HG03520 (cell line): ENCODE measurements around the gene HDAC9.
A peak's percentile ranks its signal among the peaks of the same experiment; 100 is the strongest.

Experiments used
- ATAC-seq: cut with Tn5 transposase; IDR thresholded peaks from one replicate; pipeline ENCODE4 v1.9.1; 2021; ENCODE audit warnings: mild to moderate bottlenecking, moderate library complexity; ENCODE audit not compliant: unreplicated experiment

The HDAC9 gene

GRCh38 chr7:18494406-18494805 is 1.1 kb upstream of the HDAC9 start:
- no peak for ATAC-seq

GRCh38 chr7:18494821-18495408 is 634 bp upstream of the HDAC9 start:
- ATAC-seq: peak; percentile 34

- no peak for ATAC-seq
Observed at GRCh38 chr7:18496341-18496700, 772 bp downstream of the HDAC9 start.

DNA sequence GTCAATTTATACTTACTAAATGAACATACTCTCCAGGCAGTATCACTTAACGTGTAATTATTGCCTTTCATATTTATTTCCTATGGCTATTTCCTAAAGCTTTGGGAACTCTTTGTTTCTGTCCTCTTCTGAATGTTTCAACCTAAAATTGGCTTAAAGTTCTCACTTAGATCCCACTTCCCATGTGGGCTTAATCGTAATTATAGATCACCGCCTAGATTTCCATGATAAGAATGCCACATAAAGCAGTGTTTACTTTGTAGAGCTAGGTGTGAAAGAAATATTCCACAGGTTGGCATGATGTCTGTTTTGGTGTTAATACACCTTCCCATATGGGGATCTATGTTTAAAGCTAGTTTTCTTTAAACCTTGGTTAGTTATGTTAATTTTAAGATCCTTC is 1.5 kb downstream of the HDAC9 start:
- no peak for ATAC-seq

- ATAC-seq: no peak
Observed at GRCh38 chr7:18497800-18498199, 2.3 kb downstream of the HDAC9 start.

- no peak for ATAC-seq
Observed at GRCh38 chr7:18498341-18498740, 2.8 kb downstream of the HDAC9 start.

- no peak for ATAC-seq
Observed at GRCh38 chr7:18499407-18500177, 4.0 kb downstream of the HDAC9 start.

DNA sequence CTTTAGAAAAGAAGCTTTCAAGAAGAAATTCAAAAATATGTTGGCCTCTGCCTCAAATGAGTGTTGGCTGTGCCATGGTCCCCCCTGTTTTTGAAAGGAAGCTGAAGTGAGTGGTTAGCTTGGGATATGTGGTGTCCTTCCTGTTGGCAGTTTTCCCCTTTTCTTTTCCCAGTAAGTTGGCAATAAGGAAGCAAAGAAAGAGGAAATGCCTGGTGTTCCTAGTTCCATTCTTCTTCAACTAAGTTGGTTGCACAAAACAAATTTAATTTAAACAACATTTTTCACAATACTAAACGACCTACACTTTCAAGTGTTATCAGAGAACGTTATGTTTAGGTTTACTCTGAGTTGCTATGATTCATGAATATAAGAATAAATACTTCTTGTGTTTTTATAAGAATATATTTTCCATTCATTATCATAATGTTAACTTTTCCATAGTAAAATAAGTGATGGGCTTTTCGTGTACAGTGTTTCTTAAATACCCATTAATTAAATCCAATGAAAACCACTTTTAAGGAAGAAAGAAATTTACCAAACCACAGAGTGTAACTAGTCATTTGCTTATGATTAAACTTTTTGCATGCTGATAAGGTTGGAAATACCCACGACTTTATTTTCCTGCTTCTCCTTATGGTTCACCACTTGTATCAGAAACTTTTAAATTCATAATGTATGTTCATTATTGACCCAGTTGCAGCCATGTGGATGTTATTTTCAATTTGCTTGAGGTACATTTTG is 7.7 kb downstream of the HDAC9 start:
- ATAC-seq: no peak

- ATAC-seq: no peak
Observed at GRCh38 chr7:18504965-18505364, 9.4 kb downstream of the HDAC9 start.

GRCh38 chr7:18505870-18506460 is 10.4 kb downstream of the HDAC9 start:
- ATAC-seq: peak; percentile 52

DNA sequence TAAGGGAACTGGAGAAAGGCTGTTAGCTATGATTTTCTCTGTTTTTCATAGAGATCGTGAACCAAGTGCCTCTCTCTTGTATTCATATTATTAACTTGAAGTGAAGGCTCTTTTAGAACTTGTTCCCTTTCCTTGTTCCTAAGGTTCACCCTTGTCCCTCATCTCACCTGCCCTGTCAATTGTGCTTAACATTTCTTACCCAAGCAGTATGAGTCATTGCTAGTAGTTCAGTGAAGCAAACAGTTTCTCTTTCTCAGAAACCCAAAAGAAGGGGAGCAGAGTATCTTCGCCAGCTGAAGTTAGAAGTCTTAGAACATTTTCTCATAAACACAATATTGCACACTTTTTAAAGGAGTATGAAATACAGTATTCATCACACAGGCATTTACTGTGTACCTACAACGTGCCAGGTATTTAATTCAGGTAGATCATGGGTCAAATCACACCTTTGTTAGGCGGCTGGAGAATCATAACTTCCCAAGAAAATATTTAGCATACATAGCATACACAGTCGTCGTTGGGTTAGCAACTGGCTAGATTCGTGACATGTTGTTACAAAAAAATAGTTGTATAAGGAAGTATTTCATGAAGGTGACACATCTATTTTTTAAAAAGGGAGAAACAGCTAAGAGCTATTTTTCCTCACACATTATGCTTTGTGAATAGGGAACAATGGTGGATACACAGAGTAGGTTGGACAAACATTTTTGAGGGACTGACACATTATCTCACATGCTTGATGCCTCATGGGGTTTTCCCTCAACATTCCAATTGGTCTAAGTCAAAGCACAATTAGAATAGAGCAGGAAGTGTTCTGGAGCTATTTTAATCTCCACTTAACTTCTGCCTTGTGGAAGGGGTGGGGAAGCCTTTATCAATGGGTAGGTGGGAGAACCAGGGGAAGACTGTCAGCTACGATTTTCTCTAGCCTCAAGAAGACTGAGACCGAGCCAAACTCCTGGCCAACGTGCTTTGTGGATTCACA is 13.2 kb downstream of the HDAC9 start:
- ATAC-seq: peak; percentile 85

- no peak for ATAC-seq
Observed at GRCh38 chr7:18509481-18509880, 13.9 kb downstream of the HDAC9 start.

DNA sequence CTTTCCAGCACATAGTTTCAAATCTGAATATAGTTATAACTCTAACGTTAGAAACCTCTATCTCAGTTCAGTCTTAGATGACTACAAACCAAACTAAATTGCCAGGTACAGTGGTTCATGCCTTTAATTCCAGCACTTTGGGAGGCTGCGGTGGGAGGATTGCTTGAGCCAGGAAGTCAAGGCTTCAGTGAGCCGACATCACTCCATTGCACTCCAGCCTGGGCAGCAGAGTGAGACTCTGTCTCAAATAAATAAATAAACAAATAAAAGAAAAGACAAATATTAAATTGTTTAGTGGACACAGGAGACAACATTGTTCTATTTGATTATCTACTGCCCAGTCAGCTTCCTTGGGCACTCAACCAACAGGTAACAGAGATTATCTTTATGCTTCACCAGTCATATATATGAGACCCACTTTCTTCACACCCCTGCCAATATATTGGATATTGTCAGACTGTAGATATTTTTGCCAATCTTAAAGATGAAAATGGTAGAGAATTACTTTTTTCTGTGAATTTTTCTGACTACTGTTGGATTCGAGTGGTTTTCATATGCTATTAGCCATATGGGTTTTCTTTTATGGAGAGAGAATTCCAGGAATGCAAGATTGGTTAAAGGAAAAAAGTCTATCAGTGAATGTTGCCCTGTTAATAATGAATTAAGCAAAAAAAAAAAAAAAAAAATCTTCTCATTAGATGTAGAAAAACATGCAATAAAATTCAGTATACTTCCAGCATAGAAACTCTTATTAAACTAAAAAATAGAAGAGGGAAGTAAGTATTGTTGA is 16.0 kb downstream of the HDAC9 start:
- ATAC-seq: no peak

DNA sequence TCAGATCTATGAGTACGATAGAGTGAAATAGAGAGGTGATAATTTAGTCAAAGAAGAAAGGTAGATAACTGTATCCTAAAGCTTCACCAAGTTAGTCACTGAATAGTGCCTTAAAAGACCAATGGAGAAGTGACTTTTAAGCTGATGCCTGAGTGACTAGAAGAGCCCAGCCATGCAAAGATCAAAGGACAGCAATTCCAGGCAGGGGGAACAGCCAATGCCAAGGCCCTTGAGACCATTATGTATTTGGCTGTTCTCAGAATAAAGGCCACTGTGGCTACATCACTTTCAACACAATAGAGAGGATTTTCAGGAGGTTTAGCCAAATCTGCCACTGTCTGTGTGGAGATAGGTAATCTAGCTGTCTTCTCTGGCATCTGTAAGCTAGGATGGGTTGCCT is 17.8 kb downstream of the HDAC9 start:
- ATAC-seq: no peak

- no peak for ATAC-seq
Observed at GRCh38 chr7:18515067-18515466, 19.5 kb downstream of the HDAC9 start.

GRCh38 chr7:18517646-18518045 is 22.1 kb downstream of the HDAC9 start:
- ATAC-seq: no peak

DNA sequence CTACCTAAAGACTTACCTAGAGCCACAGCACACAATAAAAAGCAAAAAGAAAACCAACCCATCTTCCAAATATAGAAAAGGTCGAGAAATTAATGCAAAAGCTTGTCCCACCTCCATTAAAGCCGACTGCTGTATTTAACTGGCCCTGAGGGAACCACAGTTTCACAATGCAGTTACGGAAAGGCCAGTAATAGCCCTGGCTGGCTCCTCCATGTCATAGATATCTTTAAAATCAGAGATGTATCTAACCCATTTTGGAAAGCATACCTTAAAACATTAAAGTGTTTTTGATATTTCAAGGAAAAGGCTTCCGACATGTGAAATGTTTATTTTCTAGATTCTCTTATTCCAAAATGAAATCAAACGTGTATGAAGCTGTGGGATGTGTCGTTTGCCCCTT is 23.0 kb downstream of the HDAC9 start:
- no peak for ATAC-seq

DNA sequence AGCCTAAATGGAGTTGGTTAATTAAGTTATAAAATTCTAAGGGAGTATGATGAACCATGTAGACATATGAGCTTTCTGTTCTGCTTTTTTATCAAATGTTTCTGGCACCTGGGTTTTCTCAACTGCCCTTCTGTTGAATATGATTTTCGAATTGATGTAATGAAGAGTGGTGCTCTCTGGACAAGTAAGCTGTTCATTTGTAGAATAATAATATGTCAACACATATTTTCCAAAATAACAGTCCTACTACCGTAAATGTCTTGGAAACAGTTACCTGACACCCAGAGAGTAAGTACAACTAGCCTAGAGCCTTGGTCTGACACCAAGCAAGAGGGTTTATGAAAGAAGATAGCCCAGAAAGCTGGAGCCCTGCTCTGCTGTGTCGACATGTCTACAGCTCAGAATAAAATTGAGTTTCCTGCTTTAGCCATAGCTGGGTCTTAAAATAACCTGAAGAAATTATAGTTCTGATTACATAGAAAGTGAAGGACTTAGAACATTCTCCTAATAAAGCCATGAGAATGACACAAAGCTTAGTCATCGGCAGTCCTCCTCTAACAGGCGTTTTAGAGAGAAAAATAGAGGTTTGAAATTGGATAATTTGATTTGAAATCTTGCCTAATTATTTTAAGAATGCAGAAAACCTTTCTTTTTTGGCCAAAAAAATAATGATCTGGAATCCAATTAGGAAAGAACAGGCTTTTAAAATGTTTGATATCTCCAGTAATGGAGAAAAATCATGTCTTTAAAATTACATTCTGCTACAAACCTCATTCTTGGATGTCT is 25.1 kb downstream of the HDAC9 start:
- ATAC-seq: peak; percentile 64

- ATAC-seq: no peak
Observed at GRCh38 chr7:18521236-18521589, 25.7 kb downstream of the HDAC9 start.
